Lower leg skin (tissue), 3 donors: ENCODE data around the gene KRT31.

Source experiments
- POLR2A ChIP-seq, 2 donors: fragments of 450-650 bp; IDR thresholded peaks; one replicate each; pipeline ENCODE4 v1.6.1; 2016 to 2017; ENCODE audit warnings: antibody characterized with exemption in 2 of 2, mild to moderate bottlenecking in 1 of 2, moderate library complexity in 1 of 2
- TF ChIP-seq, protein P1 (sequence below), 3 donors: fragments of 450-650 bp; IDR thresholded peaks; one replicate each; pipeline ENCODE4 v1.5.1; 2016; ENCODE audit warnings: antibody characterized with exemption in 3 of 3, mild to moderate bottlenecking in 3 of 3, moderate library complexity in 2 of 3

DNA sequence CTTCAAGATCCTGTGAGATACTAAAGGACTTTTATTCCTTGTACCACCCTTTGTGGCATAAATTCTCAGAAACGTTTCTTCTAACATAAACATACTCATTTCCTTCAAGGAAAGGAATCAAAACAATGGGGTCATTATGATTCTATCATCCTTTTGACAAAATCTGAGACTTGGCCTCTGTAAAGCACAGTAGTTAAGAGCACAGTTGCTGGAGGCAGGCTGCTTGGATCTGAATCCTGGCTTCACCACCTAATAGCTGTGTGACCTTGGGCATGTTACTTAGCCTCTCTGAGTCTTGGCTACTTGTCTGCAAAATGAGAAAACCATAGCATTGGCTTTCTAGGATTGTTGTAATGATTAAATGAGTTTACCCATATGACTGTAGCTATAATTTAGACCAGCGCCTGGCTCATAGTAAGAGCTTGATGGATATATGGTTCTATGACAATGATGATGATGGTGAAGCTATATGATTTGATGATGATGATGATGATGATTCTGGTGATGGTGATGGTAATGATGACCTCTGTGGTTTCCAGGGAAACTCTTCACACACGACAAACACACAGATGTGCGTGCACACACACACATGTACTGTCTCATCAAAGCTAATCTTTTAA, 6.1 kb upstream of the KRT31 start:
- TF ChIP-seq, protein P1, sequence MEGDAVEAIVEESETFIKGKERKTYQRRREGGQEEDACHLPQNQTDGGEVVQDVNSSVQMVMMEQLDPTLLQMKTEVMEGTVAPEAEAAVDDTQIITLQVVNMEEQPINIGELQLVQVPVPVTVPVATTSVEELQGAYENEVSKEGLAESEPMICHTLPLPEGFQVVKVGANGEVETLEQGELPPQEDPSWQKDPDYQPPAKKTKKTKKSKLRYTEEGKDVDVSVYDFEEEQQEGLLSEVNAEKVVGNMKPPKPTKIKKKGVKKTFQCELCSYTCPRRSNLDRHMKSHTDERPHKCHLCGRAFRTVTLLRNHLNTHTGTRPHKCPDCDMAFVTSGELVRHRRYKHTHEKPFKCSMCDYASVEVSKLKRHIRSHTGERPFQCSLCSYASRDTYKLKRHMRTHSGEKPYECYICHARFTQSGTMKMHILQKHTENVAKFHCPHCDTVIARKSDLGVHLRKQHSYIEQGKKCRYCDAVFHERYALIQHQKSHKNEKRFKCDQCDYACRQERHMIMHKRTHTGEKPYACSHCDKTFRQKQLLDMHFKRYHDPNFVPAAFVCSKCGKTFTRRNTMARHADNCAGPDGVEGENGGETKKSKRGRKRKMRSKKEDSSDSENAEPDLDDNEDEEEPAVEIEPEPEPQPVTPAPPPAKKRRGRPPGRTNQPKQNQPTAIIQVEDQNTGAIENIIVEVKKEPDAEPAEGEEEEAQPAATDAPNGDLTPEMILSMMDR (IDR thresholded peaks at IDR 0.05), result no peak
- TF ChIP-seq POLR2A (IDR thresholded peaks at IDR 0.05), result no peak
